HuH-7 (cell line): Measurements from ENCODE around the gene TBC1D8.

Experiments
- DNase-seq: peaks from one replicate; pipeline ENCODE4 v3.0.0; 2011; ENCODE audit warnings: low spot score

The TBC1D8 gene

GRCh38 chr2:100997509-100998234, 153.5 kb downstream of the TBC1D8 start:
- DNase-seq = no peak

DNA sequence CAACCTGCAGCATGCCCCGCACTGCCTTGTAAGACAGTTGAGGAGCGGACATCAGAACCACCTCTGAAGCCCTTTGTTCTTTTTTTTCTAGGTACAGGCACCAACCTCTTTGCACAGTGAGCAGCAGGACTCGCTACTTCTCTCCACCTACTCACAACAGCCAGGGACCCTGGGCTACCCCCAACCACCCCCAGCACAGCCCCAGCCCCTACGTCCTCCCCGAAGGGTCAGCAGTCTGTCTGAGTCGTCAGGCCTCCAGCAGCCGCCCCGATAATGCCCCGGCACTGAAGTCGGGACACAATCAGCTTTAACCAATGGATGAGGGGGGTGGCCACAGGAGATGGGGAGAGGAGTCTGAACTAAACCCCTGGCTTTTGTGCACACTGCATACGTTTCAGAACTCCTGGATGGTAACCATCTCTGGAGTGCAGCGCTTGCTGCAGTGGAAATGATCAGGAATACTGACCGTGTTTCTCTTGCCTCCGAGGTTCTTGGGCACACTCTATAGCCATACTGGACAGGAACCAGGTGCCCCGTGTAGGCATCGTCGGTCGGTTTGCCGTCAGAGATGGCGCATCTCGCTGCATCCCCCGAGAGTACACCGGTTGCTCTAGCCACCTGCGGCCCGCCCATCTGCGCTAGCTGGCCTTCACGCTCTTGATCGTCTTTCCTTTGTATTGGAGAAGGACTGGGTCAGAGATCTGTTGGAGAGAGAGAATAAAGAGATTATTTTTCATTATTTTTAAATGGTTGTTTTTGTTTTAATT, 155.7 kb downstream of the TBC1D8 start:
- no peak for DNase-seq

DNA sequence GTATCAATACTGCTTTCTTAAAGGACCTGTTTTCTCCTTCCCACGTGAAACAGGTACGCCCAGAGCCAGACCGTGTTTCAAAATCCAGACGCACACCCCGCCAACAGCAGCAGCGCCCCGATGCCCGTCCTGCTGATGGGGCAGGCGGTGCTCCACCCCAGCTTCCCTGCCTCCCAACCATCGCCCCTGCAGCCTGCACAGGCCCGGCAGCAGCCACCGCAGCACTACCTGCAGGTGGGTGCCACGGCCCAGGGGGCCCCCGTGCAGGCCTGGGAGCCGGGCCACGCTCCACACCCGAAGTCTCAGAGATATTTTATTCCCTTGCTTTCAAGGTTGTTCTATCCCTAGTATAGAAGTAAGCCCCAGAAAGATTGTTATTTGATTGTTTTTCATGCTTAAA, 157.9 kb downstream of the TBC1D8 start:
- DNase-seq = no peak

- no peak for DNase-seq
These were observed 158.9 kb downstream of the TBC1D8 start for GRCh38 chr2:100992262-100992661.

DNA sequence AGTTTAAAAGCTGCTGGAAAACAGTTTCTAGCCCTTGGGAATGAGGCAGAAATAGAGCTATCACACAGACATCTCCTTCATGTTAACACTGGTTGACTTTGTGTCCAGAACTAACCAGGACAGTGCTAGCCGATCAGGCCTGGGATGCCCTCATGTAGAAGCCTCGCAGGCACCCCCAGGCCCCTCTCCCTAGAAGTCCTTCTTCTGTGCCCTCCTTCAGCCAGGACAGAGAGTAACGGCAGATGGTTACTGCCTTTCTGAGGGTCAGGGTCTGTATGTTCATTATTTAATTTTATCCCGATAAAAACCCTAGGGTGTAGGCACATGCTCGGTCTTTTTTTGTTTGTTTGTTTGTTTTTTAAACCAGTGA, 159.8 kb downstream of the TBC1D8 start:
- no peak for DNase-seq

- DNase-seq = no peak
These were observed 160.4 kb downstream of the TBC1D8 start for GRCh38 chr2:100990650-100991403.

DNA sequence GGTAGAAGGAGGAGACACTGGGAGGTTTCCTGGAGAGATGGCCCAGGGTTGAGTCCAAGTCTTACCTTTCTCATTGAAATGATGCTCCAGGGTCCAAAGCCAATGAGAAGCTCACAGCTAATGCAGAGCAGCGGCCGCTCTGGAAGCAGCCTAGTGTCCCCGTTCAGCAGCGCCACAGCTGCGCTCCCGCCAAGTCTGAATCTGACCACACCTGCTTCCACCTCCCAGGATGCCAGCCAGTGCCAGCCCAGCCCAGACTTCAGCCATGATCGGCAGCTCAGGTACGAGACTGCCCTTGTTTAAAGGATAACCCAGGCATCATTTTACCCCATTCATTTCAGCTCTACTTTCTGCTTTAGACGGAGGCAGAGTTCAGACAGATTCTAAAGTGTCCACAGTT, 161.0 kb downstream of the TBC1D8 start:
- DNase-seq = no peak

GRCh38 chr2:100989666-100990065, 161.5 kb downstream of the TBC1D8 start:
- DNase-seq = no peak

DNA sequence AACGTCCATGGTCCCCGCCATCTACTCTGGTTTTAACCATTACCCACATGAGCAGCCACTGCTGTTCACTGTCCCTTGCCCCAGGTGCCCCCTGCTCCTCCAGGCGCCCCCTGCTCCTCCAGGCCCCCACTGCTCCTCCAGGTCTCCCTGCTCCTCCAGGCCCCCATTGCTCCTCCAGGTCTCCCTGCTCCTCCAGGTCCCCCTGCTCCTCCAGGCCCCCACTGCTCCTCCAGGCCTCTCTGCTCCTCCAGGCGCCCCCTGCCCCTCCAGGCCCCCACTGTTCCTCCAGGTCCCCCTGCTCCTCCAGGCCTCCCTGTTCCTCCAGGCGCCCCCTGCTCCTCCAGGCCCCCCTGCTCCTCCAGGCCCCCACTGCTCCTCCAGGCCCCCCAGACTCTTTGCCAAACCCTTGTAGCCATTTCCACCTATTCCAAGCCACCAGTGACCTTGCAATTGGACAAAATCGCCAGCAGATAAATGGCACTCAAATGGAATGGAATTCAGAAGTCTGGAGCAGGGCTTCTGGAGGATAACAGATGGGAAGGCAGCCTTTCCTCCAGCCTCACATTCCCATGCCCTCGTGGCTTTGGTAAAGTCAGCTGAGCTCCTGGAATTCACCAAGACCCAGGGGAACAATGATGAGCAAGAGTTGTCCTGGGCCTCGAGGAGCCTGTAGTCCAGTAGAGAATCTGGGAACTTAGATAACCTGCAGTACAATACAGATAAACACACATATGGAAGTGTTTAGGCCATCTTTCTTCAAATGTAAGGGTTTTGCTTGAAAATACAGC, 162.4 kb downstream of the TBC1D8 start:
- DNase-seq = no peak

GRCh38 chr2:100987974-100988373, 163.2 kb downstream of the TBC1D8 start:
- no peak for DNase-seq

- DNase-seq = no peak
These were observed 163.6 kb downstream of the TBC1D8 start for GRCh38 chr2:100987536-100987935.

GRCh38 chr2:100986157-100986556, 165.0 kb downstream of the TBC1D8 start:
- no peak for DNase-seq

DNA sequence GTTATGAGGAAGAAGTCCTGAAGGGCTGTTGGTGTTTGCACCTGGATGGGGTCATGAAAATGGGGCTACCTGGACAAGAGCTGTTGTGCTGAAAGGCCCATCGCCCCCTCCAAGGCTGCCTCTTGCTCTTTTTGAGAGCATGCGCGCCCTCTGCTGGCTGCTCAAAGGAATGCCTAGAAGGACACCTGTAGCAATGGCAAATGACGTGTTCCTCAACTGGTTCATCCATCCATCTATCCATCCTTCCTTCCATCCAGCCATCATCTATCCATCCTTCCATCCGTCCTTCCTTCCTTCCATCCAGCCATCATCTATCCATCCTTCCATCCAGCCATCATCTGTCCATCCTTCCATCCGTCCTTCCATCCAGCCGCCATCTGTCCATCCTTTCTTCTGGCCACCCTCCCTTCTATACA, 166.3 kb downstream of the TBC1D8 start:
- DNase-seq = peak; percentile 80

GRCh38 chr2:100983684-100984310, 167.4 kb downstream of the TBC1D8 start:
- DNase-seq = peak; percentile 70

DNA sequence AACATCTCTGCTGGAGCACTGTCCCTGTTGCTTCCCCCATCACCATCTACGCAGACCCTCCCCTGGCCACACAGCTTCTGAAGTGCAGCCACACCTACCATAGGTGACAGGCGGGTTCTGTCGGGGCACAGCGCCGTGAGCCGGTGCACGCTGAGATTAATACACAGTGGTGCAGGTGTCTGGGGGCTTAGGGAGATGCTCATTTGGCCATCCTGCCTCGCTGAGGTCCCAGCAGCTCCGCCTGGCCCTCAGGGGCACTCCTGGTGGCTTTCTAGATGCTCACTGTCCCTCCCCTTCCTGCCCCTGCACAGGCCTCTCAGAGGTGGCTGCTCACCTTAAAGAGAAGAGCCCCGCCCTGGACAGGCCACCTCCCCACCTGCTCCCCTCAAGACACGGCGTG, 168.0 kb downstream of the TBC1D8 start:
- no peak for DNase-seq

- no peak for DNase-seq
These were observed 168.7 kb downstream of the TBC1D8 start for GRCh38 chr2:100982431-100982861.

- DNase-seq = no peak
These were observed 170.2 kb downstream of the TBC1D8 start for GRCh38 chr2:100981011-100981410.

DNA sequence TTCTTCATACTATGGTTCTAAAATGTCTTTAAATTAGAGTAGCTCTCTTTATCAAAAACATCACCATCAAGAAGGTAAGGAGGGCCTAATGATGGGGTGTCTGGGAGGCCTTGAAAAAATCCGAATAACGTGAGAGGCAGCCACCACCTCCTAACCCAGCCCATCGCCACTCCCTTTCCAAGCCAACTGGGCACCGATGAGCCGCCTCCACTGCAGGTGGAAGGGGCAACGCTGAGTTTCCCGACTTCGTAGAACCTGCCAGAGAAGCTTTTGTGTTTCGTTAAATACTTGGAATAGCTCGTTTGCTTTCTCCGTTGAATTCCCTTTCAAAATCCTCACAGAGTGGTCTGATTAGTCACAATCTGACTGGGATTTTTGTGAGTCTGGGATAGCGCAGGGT, 171.1 kb downstream of the TBC1D8 start:
- DNase-seq = no peak

DNA sequence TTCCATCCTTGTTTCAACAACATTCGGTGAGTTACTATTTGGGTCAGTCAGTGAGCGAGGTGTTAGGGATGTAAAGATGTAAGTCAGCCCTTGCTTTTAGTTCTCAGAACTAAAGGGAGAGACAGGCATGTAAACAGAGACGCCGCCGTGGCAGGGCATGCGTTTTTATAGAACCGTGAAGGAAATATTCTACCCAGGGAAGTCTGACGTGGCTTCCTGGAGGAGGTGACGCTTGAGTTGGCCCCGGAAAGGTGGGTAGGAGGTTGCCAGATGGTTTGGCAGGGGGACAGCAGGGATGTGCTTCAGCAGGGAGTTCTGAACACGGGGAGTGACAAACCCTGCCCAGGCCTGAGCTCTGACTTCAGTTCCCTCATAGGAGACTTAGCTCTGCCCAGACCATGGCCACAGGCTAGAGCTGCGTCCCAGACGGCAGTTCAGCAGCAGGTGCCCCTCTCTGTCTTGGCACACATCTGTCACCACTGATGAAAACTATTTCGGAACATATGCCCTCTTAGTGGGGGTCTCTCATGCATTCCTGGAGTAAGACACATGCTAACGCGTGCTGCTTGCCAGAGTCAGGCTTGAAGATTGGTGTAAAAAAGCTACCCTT, 172.5 kb downstream of the TBC1D8 start:
- DNase-seq = no peak

DNA sequence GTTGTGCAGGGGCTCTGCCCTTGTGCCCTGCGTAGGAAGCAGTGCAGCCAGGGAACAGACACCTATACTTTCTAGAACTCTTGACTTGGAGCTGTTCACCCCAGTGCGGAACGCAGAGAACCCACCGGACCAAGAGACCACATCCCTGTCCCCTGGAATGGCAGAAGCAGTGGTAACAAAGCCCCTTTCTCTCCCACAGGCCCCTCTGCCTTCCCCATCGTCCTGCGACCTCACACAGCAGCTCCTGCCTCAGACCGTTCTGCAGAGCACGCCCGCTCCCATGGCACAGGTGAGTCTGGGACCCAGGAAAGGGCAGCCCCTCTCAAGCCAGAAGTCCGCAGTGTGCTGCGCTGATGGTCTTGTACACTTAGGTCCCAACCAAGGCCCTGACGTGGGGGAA, 173.7 kb downstream of the TBC1D8 start:
- no peak for DNase-seq
